ENCODE data around the gene SMAD2.

Gene SMAD2

GRCh38 chr18:47893939-47894699 lies 36.3 kb downstream of the SMAD2 start:
- DNase-seq = no peak

GRCh38 chr18:47893047-47893446 lies 37.4 kb downstream of the SMAD2 start:
- DNase-seq = no peak

- no peak for DNase-seq
Measured at GRCh38 chr18:47888156-47888555, 42.3 kb downstream of the SMAD2 start.

GRCh38 chr18:47887227-47887626 lies 43.2 kb downstream of the SMAD2 start:
- no peak for DNase-seq

GRCh38 chr18:47883771-47884413 lies 46.6 kb downstream of the SMAD2 start:
- peak; percentile 32 to 57 for DNase-seq

GRCh38 chr18:47882641-47883040 lies 47.8 kb downstream of the SMAD2 start:
- no peak for DNase-seq

- DNase-seq = no peak
Measured at GRCh38 chr18:47881752-47882455, 48.6 kb downstream of the SMAD2 start.

- DNase-seq = no peak
Measured at GRCh38 chr18:47881042-47881441, 49.4 kb downstream of the SMAD2 start.

GRCh38 chr18:47877892-47878291 lies 52.6 kb downstream of the SMAD2 start:
- no peak for DNase-seq

- no peak for DNase-seq
Measured at GRCh38 chr18:47876813-47877212, 53.6 kb downstream of the SMAD2 start.

GRCh38 chr18:47873625-47874024 lies 56.8 kb downstream of the SMAD2 start:
- DNase-seq = no peak

GRCh38 chr18:47872426-47872825 lies 58.0 kb downstream of the SMAD2 start:
- no peak for DNase-seq

- no peak for DNase-seq
Measured at GRCh38 chr18:47871288-47871687, 59.2 kb downstream of the SMAD2 start.

GRCh38 chr18:47870605-47871004 lies 59.9 kb downstream of the SMAD2 start:
- no peak for DNase-seq

- DNase-seq = no peak
Measured at GRCh38 chr18:47868744-47869143, 61.7 kb downstream of the SMAD2 start.

- no peak for DNase-seq
Measured at GRCh38 chr18:47865183-47865582, 65.3 kb downstream of the SMAD2 start.

- no peak for DNase-seq
Measured at GRCh38 chr18:47863041-47863440, 67.4 kb downstream of the SMAD2 start.

- DNase-seq = no peak
Measured at GRCh38 chr18:47858607-47859006, 71.9 kb downstream of the SMAD2 start.

- no peak for DNase-seq
Measured at GRCh38 chr18:47847635-47848034, 82.8 kb downstream of the SMAD2 start.

GRCh38 chr18:47846431-47846830 lies 84.0 kb downstream of the SMAD2 start:
- DNase-seq = no peak

- DNase-seq = no peak
Measured at GRCh38 chr18:47844828-47845498, 85.5 kb downstream of the SMAD2 start.

GRCh38 chr18:47842836-47843235 lies 87.6 kb downstream of the SMAD2 start:
- no peak for DNase-seq

- DNase-seq = no peak
Measured at GRCh38 chr18:47838396-47838795, 92.1 kb downstream of the SMAD2 start.
